Astrocyte (in vitro differentiated cells and primary cell): Measurements from ENCODE around the gene C19orf73. TPM values are rescaled to one million over a fixed set of nuclear protein-coding genes. Genes with fewer than 3 reads are reported as not detected.

Experiments used
- DNase-seq: peaks from one replicate; pipeline ENCODE4 v3.0.0-alpha.2; 2010; ENCODE audit warnings: low read depth
- FAIRE-seq: peaks from 2 replicates; lab custom pipeline; 2011; peaks lifted over from hg19 to GRCh38; lab: Jason Lieb, UNC
- H2AFZ ChIP-seq: 2 replicates; pipeline ENCODE4 v1.6.0; 2012; ENCODE audit warnings: low read depth, low read length, inconsistent platforms
- H3K27ac ChIP-seq: 2 replicates; pipeline ENCODE4 v1.5.1; 2011; ENCODE audit warnings: low read depth, low read length, inconsistent platforms
- H3K27me3 ChIP-seq: 2 replicates; pipeline ENCODE4 v1.6.0; 2011; ENCODE audit warnings: low read length, inconsistent platforms; ENCODE audit not compliant: insufficient read depth
- H3K36me3 ChIP-seq: 2 replicates; pipeline ENCODE4 v1.5.1; 2011; ENCODE audit warnings: low read length, inconsistent platforms; ENCODE audit not compliant: insufficient read depth
- H3K4me1 ChIP-seq: 2 replicates; pipeline ENCODE4 v1.5.1; 2011; ENCODE audit warnings: low read length, inconsistent platforms; ENCODE audit not compliant: insufficient read depth
- H3K4me2 ChIP-seq: 2 replicates; pipeline ENCODE4 v1.6.0; 2012; ENCODE audit warnings: low read length, inconsistent platforms
- H3K4me3 ChIP-seq: 2 replicates; pipeline ENCODE4 v1.5.1; 2011; ENCODE audit warnings: low read depth, mild to moderate bottlenecking, low read length, inconsistent platforms; ENCODE audit not compliant: insufficient read depth
- H3K79me2 ChIP-seq: 2 replicates; pipeline ENCODE4 v1.6.0; 2012; ENCODE audit warnings: mild to moderate bottlenecking, low read length, inconsistent platforms; ENCODE audit not compliant: insufficient read depth
- H3K9ac ChIP-seq: 2 replicates; pipeline ENCODE4 v1.6.0; 2012; ENCODE audit warnings: mild to moderate bottlenecking, low read length, inconsistent platforms
- H3K9me3 ChIP-seq: 2 replicates; pipeline ENCODE4 v1.5.1; 2012; ENCODE audit warnings: low read depth, mild to moderate bottlenecking, low read length, inconsistent platforms; ENCODE audit not compliant: insufficient read depth
- H4K20me1 ChIP-seq: 2 replicates; pipeline ENCODE4 v1.6.0; 2012; ENCODE audit warnings: low read length, inconsistent platforms; ENCODE audit not compliant: insufficient read depth
- H3K27ac Mint-ChIP-seq: one replicate; pipeline ENCODE4 v1.8.0; 2021; ENCODE audit warnings: mild to moderate bottlenecking, mixed read lengths; ENCODE audit not compliant: unreplicated experiment
- H3K27me3 Mint-ChIP-seq: one replicate; pipeline ENCODE4 v1.8.0; 2021; ENCODE audit warnings: low read depth, mixed read lengths; ENCODE audit not compliant: unreplicated experiment
- H3K36me3 Mint-ChIP-seq: one replicate; pipeline ENCODE4 v1.8.0; 2021; ENCODE audit warnings: low read depth, mixed read lengths; ENCODE audit not compliant: unreplicated experiment
- H3K4me1 Mint-ChIP-seq: one replicate; pipeline ENCODE4 v1.8.0; 2021; ENCODE audit warnings: low read depth, mixed read lengths; ENCODE audit not compliant: unreplicated experiment
- H3K4me3 Mint-ChIP-seq: one replicate; pipeline ENCODE4 v1.8.0; 2021; ENCODE audit warnings: mild to moderate bottlenecking, moderate library complexity, mixed read lengths; ENCODE audit not compliant: unreplicated experiment
- H3K9me3 Mint-ChIP-seq: one replicate; pipeline ENCODE4 v1.8.0; 2021; ENCODE audit warnings: mild to moderate bottlenecking, mixed read lengths; ENCODE audit not compliant: unreplicated experiment
- CTCF ChIP-seq: IDR thresholded peaks from 2 replicates; pipeline ENCODE4 v1.5.1; 2011; ENCODE audit warnings: low read depth, mild to moderate bottlenecking, inconsistent platforms, low read length, moderate library complexity; ENCODE audit not compliant: insufficient read depth
- EZH2 ChIP-seq: IDR thresholded peaks from 2 replicates; pipeline ENCODE4 v1.6.1; 2012; ENCODE audit warnings: mild to moderate bottlenecking, low read length, inconsistent platforms; ENCODE audit not compliant: insufficient read depth
- total RNA-seq: library from RNA; stranded (reverse); gene quantifications from 2 replicates; pipeline ENCODE4 v1.2.1, GENCODE V29; 2021

Gene C19orf73
- total RNA-seq, 1 donor from 2014 or later = 0.73 TPM

- Histone ChIP-seq H3K9me3 (no peaks in the 10 kb centered on the region), H2AFZ (no peak overlapping the region), H3K27me3 (no peaks in the 10 kb centered on the region), H3K27ac (no peak overlapping the region), H3K4me1 (peaks cover 17% of the 10 kb centered on the region), H4K20me1 (peaks cover 48% of the 10 kb centered on the region), H3K4me2 (no peak overlapping the region), H3K4me3 (no peak overlapping the region), H3K36me3 (peaks cover 16% of the 10 kb centered on the region), H3K79me2 (peaks cover 8% of the 10 kb centered on the region), H3K9ac (no peak overlapping the region)
- Mint-ChIP-seq H3K27ac (peak overlapping the region; percentile 60), H3K27me3 (no peaks in the 10 kb centered on the region), H3K4me1 (peaks cover 19% of the 10 kb centered on the region), H3K4me3 (peak overlapping the region; percentile 1), H3K9me3 (peaks cover 2% of the 10 kb centered on the region), H3K36me3 (peaks cover 24% of the 10 kb centered on the region)
- no peak for TF ChIP-seq EZH2
- TF ChIP-seq CTCF = no peak
- FAIRE-seq = no peak
- no peak for DNase-seq
Measured at GRCh38 chr19:49111218-49111998, 7.5 kb downstream of the C19orf73 start.

- H3K4me1 Mint-ChIP-seq = peaks cover 19% of the 10 kb centered on the region
Measured at GRCh38 chr19:49110567-49110966, 8.4 kb downstream of the C19orf73 start.

More at GRCh38 chr19:49110567-49110966, 8.4 kb downstream of the C19orf73 start:
- Mint-ChIP-seq H3K36me3 (peaks cover 24% of the 10 kb centered on the region), H3K27ac (peak overlapping the region; percentile 71), H3K27me3 (no peaks in the 10 kb centered on the region), H3K4me3 (peak overlapping the region; percentile 52), H3K9me3 (peaks cover 2% of the 10 kb centered on the region)
- Histone ChIP-seq H3K4me1 (peaks cover 17% of the 10 kb centered on the region), H3K79me2 (peaks cover 13% of the 10 kb centered on the region), H2AFZ (no peak overlapping the region), H3K9ac (no peak overlapping the region), H3K27ac (no peak overlapping the region), H3K36me3 (peaks cover 16% of the 10 kb centered on the region), H4K20me1 (peaks cover 56% of the 10 kb centered on the region), H3K9me3 (no peaks in the 10 kb centered on the region), H3K4me2 (peak overlapping the region; percentile 0), H3K27me3 (no peaks in the 10 kb centered on the region), H3K4me3 (no peak overlapping the region)
- TF ChIP-seq CTCF (no peak), EZH2 (no peak)
- peak; percentile 47 for DNase-seq
- FAIRE-seq = no peak
